Chondrocyte (in vitro differentiated cells): Measurements from ENCODE around the gene PTGIS. TPM values are rescaled to one million over a fixed set of nuclear protein-coding genes. Genes with fewer than 3 reads are reported as not detected.

ENCODE experiments used
- DNase-seq: peaks from one replicate; pipeline ENCODE4 v3.0.0; 2021; ENCODE audit warnings: mixed read lengths, low spot score
- H3K27ac Mint-ChIP-seq: one replicate; pipeline ENCODE4 v1.8.0; 2021; ENCODE audit warnings: mild to moderate bottlenecking, moderate library complexity, mixed read lengths; ENCODE audit not compliant: unreplicated experiment
- H3K27me3 Mint-ChIP-seq: 2 replicates; pipeline ENCODE4 v1.8.0; 2021; ENCODE audit warnings: low read depth, mixed read lengths
- H3K36me3 Mint-ChIP-seq: 2 replicates; pipeline ENCODE4 v1.8.0; 2021; ENCODE audit warnings: low read depth, mixed read lengths
- H3K4me1 Mint-ChIP-seq: 2 replicates; pipeline ENCODE4 v1.8.0; 2021; ENCODE audit warnings: low read depth, mild to moderate bottlenecking, mixed read lengths
- H3K4me3 Mint-ChIP-seq: one replicate; pipeline ENCODE4 v1.8.0; 2021; ENCODE audit warnings: mild to moderate bottlenecking, moderate library complexity, mixed read lengths; ENCODE audit not compliant: unreplicated experiment
- H3K9me3 Mint-ChIP-seq: 2 replicates; pipeline ENCODE4 v1.8.0; 2021; ENCODE audit warnings: low read depth, mixed read lengths
- CTCF ChIP-seq: fragments of 200-600 bp; sonication (generic); IDR thresholded peaks from 2 replicates; pipeline ENCODE4 v1.5.0; 2021; ENCODE audit warnings: antibody characterized with exemption, mild to moderate bottlenecking, moderate library complexity
- total RNA-seq: library from RNA; stranded (reverse); gene quantifications from 3 replicates; pipeline ENCODE4 v1.2.1, GENCODE V29; 2021

Gene PTGIS
- total RNA-seq, 1 donor from 2014 or later, result 91.5 TPM

DNA sequence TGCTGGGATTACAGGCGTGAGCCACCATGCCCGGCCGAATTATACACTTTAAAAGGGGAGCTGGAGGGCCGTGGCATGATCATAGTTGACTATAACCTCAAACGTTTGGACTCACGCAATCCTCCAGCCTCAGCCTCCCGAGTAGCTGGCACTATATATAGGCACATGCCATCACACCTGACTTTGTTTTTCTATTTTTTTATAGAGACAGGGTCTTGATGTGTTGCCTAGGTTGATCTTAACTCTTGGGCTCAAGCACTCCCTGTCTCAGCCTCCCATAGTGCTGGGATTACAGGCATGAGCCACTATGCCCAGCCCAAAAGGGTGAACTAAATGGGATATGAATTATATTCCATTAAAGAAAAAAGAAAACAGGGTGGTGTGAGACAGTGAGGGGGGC is 7.8 kb downstream of the PTGIS start:
- Mint-ChIP-seq H3K27me3 (no peaks in the 10 kb centered on the region), H3K27ac (peak overlapping the region; percentile 75), H3K4me3 (no peak overlapping the region), H3K9me3 (no peaks in the 10 kb centered on the region), H3K4me1 (peaks cover 90% of the 10 kb centered on the region), H3K36me3 (peaks cover 7% of the 10 kb centered on the region)
- TF ChIP-seq CTCF, result no peak
- no peak for DNase-seq

DNA sequence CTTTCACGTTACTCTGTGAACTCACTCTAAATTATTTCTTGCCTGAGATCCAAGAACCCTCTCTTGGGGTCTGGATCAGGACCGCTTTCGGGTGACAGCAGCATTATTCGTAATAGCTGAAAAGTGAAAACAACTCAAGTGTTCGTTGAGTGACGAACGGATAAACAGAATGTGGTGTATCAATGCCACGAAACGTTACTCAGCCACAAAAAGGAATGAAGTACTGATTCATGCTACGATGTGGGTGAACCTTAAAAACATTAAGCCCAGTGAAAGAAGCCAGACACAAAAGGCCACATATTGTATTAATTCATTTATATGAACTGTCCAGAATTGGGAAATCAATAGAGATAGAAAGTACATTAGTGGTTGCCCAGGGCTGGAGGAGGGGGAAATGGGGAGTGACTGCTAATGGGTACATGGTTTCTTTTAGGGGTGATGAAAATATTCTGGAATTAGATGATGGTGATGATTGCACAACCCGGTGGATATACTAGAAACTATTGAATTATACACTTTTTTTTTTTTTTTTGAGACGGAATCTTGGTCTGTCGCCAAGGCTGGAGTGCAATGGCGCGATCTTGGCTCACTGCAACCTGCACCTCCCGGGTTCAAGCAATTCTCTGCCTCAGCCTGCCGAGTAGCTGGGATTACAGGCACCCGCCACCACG is 8.4 kb downstream of the PTGIS start:
- DNase-seq, result no peak
- H3K27ac Mint-ChIP-seq, result peak overlapping the region; percentile 80
- TF ChIP-seq CTCF, result no peak
- no peak overlapping the region for H3K4me3 Mint-ChIP-seq
- H3K4me1 Mint-ChIP-seq, result peaks cover 84% of the 10 kb centered on the region
- H3K27me3 Mint-ChIP-seq, result no peaks in the 10 kb centered on the region
- H3K36me3 Mint-ChIP-seq, result peaks cover 7% of the 10 kb centered on the region
- H3K9me3 Mint-ChIP-seq, result no peaks in the 10 kb centered on the region

- peaks cover 87% of the 10 kb centered on the region for H3K4me1 Mint-ChIP-seq
- H3K27ac Mint-ChIP-seq, result peak overlapping the region; percentile 96
- peaks cover 7% of the 10 kb centered on the region for H3K36me3 Mint-ChIP-seq
- DNase-seq, result no peak
- no peak overlapping the region for H3K4me3 Mint-ChIP-seq
- no peaks in the 10 kb centered on the region for H3K9me3 Mint-ChIP-seq
- no peaks in the 10 kb centered on the region for H3K27me3 Mint-ChIP-seq
- TF ChIP-seq CTCF, result no peak
Observed at GRCh38 chr20:49558826-49559225, 9.1 kb downstream of the PTGIS start.

DNA sequence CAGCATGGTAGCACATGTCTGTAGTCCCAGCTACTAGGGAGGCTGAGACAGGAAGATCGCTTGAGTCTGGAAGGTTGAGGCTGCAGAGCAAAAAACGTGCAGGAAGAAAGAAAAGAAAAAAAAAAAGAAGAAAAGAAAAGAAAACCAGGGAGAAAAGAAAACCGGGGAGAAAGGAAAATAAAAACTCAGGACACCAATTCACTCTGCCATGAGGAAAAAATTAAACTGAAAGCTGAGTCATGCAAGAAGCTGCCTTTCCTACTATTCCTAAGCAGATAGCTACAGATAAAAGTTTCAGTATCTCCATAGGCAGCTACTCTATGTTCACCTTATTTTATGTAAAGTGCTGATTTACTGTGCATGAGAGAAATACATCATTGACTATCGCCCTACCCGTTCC is 10.5 kb downstream of the PTGIS start:
- DNase-seq, result no peak
- Mint-ChIP-seq H3K36me3 (peaks cover 6% of the 10 kb centered on the region), H3K4me1 (peaks cover 77% of the 10 kb centered on the region), H3K4me3 (peak overlapping the region; percentile 60), H3K27me3 (no peaks in the 10 kb centered on the region), H3K9me3 (no peaks in the 10 kb centered on the region), H3K27ac (peak overlapping the region; percentile 96)
- no peak for TF ChIP-seq CTCF

GRCh38 chr20:49556621-49557020 is 11.3 kb downstream of the PTGIS start:
- Mint-ChIP-seq H3K9me3 (no peaks in the 10 kb centered on the region), H3K27me3 (no peaks in the 10 kb centered on the region), H3K36me3 (peaks cover 6% of the 10 kb centered on the region), H3K4me1 (peaks cover 69% of the 10 kb centered on the region), H3K4me3 (peak overlapping the region; percentile 60), H3K27ac (peak overlapping the region; percentile 96)
- TF ChIP-seq CTCF, result no peak
- no peak for DNase-seq
